ENCODE results near the gene OR2T33. TPM values are rescaled to one million over a fixed set of nuclear protein-coding genes. Genes with fewer than 3 reads are reported as not detected.
"Not testable (repeated sequence)": the region's sequence is repeated elsewhere in the genome, so short reads cannot be mapped to it uniquely, and the experiment has no call there.

Gene OR2T33
- polyA plus RNA-seq, 1 of the 3 experiments (the other 2 are of a cell fraction): 0.07 TPM

- TF ChIP-seq, protein P1, sequence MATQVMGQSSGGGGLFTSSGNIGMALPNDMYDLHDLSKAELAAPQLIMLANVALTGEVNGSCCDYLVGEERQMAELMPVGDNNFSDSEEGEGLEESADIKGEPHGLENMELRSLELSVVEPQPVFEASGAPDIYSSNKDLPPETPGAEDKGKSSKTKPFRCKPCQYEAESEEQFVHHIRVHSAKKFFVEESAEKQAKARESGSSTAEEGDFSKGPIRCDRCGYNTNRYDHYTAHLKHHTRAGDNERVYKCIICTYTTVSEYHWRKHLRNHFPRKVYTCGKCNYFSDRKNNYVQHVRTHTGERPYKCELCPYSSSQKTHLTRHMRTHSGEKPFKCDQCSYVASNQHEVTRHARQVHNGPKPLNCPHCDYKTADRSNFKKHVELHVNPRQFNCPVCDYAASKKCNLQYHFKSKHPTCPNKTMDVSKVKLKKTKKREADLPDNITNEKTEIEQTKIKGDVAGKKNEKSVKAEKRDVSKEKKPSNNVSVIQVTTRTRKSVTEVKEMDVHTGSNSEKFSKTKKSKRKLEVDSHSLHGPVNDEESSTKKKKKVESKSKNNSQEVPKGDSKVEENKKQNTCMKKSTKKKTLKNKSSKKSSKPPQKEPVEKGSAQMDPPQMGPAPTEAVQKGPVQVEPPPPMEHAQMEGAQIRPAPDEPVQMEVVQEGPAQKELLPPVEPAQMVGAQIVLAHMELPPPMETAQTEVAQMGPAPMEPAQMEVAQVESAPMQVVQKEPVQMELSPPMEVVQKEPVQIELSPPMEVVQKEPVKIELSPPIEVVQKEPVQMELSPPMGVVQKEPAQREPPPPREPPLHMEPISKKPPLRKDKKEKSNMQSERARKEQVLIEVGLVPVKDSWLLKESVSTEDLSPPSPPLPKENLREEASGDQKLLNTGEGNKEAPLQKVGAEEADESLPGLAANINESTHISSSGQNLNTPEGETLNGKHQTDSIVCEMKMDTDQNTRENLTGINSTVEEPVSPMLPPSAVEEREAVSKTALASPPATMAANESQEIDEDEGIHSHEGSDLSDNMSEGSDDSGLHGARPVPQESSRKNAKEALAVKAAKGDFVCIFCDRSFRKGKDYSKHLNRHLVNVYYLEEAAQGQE (IDR thresholded peaks at IDR 0.05; ENCODE audit: low read depth, low read length): no peak
- TF ChIP-seq TCF12 (IDR thresholded peaks at IDR 0.05): no peak
These were observed 25.5 kb upstream of the OR2T33 start, which contains the start of gene OR2T12 (continued) for GRCh38 chr1:248303324-248303723.

DNA sequence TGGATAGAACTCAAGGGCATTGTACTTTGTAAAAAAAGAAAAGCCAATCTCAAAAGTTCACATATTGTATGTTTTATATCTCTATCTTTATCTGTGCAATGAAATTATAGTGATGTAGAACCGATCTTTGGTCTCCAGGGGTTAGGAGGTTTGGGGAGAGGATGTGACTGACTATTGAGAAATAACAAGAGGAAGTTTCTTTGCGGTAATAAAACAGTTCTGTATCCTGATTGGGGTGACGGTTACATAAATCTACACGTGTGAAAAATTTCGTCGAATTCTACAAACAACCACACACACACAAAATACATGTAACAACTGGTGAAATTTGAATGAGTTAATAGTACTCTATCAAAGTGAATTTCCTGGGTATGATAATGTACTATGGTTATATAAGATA is 10.6 kb upstream of the OR2T33 start:
- ChIA-PET CTCF (no interaction called here), POLR2A (no interaction called here)
- no peak overlapping the region for H3K9ac ChIP-seq
- H3K4me2 ChIP-seq: no peak overlapping the region
- H3K9me3 ChIP-seq: no peaks in the 10 kb centered on the region
- H3K4me3 ChIP-seq (ENCODE audit: low read depth in 2 of 2, low read length in 1 of 2): no peak overlapping the region
- no peaks in the 10 kb centered on the region for H3K79me2 ChIP-seq (ENCODE audit: insufficient read depth)
- H3K36me3 ChIP-seq (replicated peaks in 1 of 2; ENCODE audit: control insufficient read depth in 1 of 2, insufficient read depth in 2 of 2, low read length in 1 of 2): no peaks in the 10 kb centered on the region
- H4K20me1 ChIP-seq (ENCODE audit: insufficient read depth): no peaks in the 10 kb centered on the region
- no peak overlapping the region for H3K27ac ChIP-seq (ENCODE audit: low read depth in 2 of 2, low read length in 1 of 2)
- no peak overlapping the region for H2AFZ ChIP-seq (ENCODE audit: low read depth)
- no peaks in the 10 kb centered on the region for H3K27me3 ChIP-seq (ENCODE audit: insufficient read depth)
- H3K9me2 ChIP-seq: no peaks in the 10 kb centered on the region
- no peaks in the 10 kb centered on the region for H3K4me1 ChIP-seq (ENCODE audit: control insufficient read depth in 1 of 2, insufficient read depth in 2 of 2, low read depth in 1 of 2, low read length in 1 of 2)
- no peaks in the 10 kb centered on the region for H3F3A ChIP-seq (replicated peaks; ENCODE audit: insufficient read depth)
- WGBS (ENCODE audit: low lambda C conversion rate): under 1% methylated on average over 6 of the region's 6 CpGs
- TF ChIP-seq ELF1 (IDR thresholded peaks at IDR 0.05) (no peak), CHD2 (IDR thresholded peaks at IDR 0.05; ENCODE audit: low read length, partially characterized antibody) (no peak), CTCF (IDR thresholded peaks at IDR 0.05) (no peak), RXRA (IDR thresholded peaks at IDR 0.05; ENCODE audit: borderline replicate concordance, low read depth) (no peak), GABPA (IDR thresholded peaks at IDR 0.05; ENCODE audit: low read depth) (no peak), EP300 (IDR thresholded peaks at IDR 0.05; ENCODE audit: borderline replicate concordance in 1 of 2, low read depth in 1 of 2, low read length in 1 of 2) (no peak)
- DNase-seq: no peak

DNA sequence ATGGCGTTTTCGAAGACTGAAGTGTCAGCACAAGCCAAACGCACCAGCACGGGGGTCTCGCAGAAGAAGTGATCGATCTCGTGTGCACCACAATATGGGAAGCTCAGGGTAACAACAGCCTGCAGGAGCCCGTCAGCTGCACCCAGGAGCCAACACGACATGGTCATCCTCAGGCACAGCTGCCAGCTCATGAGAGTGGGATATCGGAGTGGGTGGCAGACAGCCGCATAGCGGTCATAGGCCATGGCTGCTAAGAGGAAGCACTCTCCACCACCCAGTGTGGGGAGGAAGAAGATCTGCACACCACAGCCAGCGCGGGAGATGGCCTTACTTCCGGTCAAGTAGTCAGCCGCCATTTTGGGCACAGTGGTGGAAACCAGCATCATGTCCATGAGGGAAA is 4.6 kb downstream of the OR2T33 start:
- H4K20me1 ChIP-seq (ENCODE audit: insufficient read depth); H3K9me2 ChIP-seq; POLR2A ChIA-PET; H3K27ac ChIP-seq (ENCODE audit: low read depth in 2 of 2, low read length in 1 of 2); H3K36me3 ChIP-seq (replicated peaks in 1 of 2; ENCODE audit: control insufficient read depth in 1 of 2, insufficient read depth in 2 of 2, low read length in 1 of 2); H3F3A ChIP-seq (replicated peaks; ENCODE audit: insufficient read depth); H3K4me3 ChIP-seq (ENCODE audit: low read depth in 2 of 2, low read length in 1 of 2); H3K4me2 ChIP-seq; DNase-seq; H3K79me2 ChIP-seq (ENCODE audit: insufficient read depth); H3K4me1 ChIP-seq (ENCODE audit: control insufficient read depth in 1 of 2, insufficient read depth in 2 of 2, low read depth in 1 of 2, low read length in 1 of 2); H3K9me3 ChIP-seq; CTCF ChIA-PET; H3K9ac ChIP-seq; H3K27me3 ChIP-seq (ENCODE audit: insufficient read depth); H2AFZ ChIP-seq (ENCODE audit: low read depth): not testable (repeated sequence)
- WGBS (ENCODE audit: low lambda C conversion rate): 6% methylated on average over 2 of the region's 16 CpGs
